GM12801 (cell line): Measurements from ENCODE around the gene LRGUK.

ENCODE experiments used
- TF ChIP-seq, protein P1 (sequence below): IDR thresholded peaks from one replicate; pipeline ENCODE4 v1.5.1; 2011; ENCODE audit warnings: control low read depth; ENCODE audit not compliant: insufficient read length; ENCODE audit errors: extremely low read depth

Gene LRGUK

DNA sequence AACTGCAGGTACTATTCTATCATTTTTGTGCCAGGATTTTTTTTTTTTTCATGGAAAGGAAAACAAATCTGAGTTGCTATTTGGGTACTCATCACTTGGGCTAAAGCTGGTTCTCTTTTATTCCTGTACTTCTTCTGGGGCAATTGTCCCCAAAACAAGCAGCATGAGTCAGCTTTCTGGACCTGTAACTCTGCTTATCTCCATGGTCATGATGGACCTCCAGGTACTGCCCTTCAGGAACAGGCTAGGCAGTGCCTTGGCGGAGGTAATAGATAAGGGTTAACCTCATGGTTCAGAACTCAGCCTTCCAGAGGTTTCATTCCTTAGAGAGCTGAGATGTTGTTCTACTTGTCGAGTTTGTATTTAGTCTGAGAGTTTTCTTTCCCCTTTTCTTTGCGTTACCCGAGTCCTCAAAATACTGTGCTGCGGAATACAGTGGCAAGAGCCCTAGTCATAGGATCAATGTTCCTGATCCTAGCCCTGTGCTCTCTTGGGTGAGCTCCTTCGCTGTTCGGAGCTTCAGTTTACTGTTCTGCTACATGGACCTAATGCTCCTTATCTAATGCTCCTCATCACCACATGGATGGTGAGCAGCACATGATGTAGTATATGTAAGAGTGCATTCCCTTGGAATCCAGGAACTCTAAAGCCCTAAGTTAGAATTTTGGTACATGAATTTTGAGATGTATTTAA is 74.6 kb downstream of the LRGUK start:
- TF ChIP-seq, protein P1, sequence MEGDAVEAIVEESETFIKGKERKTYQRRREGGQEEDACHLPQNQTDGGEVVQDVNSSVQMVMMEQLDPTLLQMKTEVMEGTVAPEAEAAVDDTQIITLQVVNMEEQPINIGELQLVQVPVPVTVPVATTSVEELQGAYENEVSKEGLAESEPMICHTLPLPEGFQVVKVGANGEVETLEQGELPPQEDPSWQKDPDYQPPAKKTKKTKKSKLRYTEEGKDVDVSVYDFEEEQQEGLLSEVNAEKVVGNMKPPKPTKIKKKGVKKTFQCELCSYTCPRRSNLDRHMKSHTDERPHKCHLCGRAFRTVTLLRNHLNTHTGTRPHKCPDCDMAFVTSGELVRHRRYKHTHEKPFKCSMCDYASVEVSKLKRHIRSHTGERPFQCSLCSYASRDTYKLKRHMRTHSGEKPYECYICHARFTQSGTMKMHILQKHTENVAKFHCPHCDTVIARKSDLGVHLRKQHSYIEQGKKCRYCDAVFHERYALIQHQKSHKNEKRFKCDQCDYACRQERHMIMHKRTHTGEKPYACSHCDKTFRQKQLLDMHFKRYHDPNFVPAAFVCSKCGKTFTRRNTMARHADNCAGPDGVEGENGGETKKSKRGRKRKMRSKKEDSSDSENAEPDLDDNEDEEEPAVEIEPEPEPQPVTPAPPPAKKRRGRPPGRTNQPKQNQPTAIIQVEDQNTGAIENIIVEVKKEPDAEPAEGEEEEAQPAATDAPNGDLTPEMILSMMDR, result no peak

DNA sequence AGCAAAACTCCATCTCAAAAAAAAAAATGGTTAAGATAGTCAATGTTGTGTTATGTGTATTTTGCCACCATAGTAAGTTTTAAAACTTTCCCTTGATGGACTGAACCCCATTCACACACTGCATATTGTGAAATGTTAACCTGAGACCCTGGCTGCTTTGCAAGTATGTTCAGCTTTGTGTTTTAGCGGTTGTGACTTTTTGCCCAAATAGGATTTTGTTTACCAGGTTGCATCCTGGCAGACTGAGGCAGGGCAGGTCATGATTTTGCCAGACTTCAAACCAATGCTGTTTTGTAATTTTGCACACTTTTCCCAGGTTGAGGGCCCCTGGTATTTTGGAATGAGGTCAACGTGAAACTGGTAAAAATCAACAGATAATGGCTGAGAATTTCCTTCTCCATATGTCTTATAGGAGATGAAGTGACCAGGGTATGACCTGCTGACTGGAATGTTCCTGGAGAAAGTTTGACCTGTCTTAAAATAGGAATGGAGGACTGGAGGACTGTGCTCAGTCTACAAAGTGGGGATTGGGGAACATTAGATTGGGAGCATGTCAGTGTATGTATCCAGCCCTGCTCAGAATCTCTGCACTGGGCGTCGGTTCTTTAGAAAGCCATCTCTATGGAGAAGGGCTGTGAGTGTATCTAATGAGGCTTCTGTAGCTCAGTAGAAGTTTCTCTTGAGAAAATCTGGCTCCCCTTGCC is 76.2 kb downstream of the LRGUK start:
- TF ChIP-seq, protein P1, result no peak

DNA sequence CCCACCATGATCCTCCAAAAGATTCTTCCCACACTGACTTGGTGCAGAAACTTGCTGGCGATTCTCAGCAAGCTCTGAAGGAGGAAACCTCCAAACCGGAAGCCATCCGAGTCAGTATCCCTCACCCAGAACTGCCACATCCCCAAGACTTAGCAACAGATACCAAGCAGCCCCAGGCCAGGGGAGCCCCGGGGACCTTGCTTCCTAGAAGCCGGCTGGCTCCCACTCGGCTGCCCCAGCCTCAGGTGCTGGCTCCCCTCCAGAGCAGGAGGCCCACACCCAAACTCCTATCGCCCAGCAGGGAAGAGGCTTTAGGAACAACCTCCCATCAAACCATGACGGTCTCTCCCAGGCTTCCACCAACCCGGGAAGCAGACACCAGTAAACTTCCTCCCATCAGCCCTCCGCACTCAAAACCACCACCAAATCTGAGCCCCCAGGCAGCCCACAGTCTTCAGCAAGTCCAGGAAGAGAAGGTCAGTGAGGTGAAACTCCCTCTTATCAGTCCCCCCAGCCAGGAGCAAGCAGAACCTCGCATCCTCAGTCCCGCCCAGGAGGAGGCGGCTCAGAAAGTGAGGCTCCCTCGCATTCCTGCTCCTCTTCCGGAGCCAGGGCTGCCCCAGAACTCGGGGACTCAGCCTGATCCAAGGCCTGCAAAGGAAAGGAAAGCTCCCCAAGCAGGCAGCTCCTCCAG is 82.3 kb downstream of the LRGUK start:
- TF ChIP-seq, protein P1, result no peak

DNA sequence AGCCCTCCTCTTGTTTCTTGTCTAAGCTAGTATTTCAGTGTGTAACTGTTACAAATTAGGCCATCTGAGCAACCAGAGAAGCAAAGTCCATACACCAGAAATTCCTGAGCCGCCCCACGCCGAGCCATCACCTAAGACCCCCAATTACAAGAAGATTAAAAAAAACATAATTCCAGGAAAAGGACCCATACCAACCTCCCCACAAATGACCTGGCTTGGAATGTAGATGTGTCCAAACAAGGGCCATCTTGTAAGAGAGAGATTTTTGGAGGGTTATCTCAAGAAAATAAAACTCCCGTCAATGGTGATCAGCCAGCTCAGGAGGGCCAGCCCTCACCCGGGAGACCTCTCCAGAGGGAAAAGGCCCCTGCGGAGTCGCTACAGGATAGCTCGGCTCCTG is 83.1 kb downstream of the LRGUK start:
- TF ChIP-seq, protein P1, result no peak

DNA sequence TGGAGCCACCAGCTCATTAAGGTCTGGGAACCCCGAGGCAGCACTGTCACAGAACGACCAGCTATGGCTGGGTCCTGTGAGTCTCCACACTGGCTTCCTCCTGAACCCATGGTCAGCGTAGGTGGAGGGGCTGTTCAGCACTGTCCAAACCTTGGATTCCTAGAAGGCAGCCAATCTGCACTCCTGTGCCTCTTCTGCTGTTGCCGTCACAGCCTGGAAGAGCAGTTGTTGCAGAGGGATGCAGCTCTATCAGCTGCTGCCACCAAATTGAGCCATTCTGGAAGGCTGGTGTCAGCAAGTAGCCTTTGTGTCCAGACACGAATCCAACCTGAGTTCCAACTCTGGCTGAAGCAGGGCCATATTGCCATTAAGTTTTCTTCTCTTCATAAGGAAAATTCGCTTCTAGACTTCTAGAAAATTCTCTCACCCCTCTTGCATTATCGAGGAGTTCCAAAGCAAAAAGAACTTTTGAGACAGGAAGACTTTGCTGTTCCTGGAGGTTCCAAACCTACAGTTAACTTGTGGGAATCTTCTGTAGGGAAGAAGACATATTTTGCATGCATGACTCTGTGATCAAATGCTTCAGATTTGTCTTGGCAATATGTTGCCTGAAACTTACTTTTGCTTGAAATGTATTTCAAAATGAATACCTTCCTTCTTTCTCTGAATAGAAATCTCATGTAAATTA is 84.0 kb downstream of the LRGUK start:
- TF ChIP-seq, protein P1, result no peak

DNA sequence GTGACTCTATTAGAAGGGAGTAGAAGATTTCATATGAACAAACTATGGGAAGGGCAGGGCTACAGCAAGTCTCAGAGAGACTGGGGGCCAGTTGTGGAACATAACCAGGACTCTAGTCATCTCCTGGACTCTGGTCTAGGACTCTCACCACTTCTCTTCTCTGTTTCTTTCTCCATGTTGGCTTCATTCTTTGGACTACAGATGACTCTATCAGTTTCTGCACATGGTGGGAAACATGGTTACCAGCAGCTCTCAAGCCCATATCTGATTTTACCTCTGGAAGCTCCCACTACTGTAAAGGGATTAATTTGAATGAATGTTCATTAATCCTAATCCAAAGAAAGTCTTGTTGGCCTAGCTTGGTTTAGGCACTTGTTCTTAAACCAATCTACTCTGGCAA is 84.7 kb downstream of the LRGUK start:
- TF ChIP-seq, protein P1, result no peak
